Measurements from ENCODE around the gene EDIL3.
"Not testable (repeated sequence)": the region's sequence is repeated elsewhere in the genome, so short reads cannot be mapped to it uniquely, and the experiment has no call there.

Gene EDIL3

DNA sequence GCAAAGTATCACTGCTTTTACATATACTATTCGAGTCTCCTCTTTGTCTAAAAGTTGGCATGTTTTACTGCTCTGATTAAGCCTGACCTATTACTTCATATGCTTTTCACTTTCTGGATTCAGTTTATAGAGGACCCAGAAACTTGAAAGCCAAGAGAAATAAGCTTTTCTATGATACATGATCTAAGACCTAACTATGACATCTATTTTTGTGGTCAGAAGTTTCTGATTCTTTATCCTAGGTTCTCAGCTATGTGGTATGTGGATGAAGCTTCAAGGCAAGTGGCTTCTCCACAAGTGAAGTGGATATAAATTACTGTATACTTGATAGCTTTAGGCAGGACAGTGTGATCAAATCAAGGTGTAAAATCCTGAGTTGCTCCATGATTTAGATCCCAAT, 6.3 kb downstream of the EDIL3 start:
- DNase-seq (ENCODE audit: low spot score), result peak; percentile 27

DNA sequence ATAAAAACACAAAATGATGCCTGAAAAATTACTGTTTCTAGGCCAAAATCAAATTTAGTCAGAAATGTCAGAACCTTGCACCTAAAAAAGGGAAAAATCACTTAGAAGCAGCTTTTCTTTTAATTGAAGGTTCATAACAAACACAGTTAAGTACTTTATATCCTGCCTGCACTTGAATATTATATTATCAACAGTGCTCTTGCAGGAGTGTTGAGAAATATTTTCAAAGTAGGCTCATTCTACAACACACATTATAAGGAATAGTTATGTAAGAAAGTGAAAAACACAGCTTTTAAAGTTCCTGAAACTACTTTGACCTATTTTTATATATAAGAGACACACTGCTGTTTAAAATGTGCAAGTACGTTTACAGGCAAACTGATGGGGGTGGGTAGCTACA, 8.3 kb downstream of the EDIL3 start:
- DNase-seq (ENCODE audit: low spot score), result no peak

DNA sequence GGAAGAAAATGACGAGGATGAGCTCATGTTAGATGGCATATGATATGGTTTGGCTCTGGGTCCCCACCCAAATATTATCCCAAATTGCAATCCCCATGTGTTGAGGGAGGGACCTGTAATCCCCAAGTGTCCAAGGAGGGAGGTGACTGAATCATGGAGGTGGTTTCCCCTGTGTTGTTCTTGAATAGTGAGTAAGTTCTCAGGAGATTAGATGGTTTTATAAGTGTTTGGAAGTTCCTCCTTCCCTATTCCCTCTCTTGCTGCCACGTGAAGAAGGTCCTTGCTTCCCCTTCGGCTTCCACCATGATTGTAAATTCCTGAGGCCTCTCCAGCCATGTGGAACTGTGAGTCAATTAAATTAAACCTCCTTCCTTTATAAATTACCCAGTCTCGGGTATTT, 10.1 kb downstream of the EDIL3 start:
- no peak for DNase-seq (ENCODE audit: low spot score)

DNA sequence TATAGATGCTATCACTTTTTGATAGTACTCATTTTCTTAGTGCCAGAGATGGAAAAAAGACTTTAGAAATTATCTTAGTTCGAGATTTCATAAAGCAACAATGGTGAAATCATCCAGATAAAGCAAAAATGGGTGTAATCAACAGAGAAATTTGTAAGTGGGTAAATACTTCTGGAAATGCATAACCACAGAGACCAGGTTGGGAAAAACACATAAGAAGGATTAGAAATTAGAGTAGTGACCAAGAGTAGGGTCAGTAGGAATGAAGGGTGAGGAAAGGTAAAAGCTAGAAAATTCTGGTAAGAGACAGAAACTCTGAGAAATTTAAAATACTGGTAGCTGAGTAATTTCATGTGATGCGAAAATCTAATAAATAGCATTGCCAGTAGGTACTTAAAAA, 11.2 kb downstream of the EDIL3 start:
- no peak for DNase-seq (ENCODE audit: low spot score)

DNA sequence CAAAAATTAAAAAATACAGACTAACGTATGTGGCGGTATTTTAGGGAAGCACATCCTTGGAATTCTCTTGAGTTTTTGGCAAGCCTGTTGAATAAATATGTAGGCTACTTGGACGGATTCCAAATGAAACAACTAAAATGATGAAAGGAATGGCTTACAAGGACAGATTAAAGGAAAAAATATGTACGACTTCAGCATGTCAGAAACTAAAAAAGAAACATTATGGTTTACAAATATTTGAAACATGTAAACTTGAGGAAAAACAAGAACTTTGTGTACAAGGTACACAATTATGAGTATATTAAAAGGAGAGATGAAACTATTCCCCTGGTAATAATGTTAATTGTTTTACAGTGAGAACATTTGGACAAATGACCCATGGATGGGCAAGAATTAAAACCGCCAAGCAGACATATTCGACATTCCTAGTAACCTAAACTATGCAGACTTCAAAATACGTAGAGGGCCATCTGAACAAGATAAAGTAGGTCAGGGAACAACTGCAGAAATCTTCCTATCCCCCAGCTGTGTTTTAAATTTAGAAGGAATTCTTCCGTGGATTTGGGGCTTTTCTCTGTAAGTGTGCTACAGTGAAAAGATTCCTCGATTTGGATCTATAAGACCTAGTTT, 12.5 kb downstream of the EDIL3 start:
- DNase-seq (ENCODE audit: low spot score), result peak; percentile 9

DNA sequence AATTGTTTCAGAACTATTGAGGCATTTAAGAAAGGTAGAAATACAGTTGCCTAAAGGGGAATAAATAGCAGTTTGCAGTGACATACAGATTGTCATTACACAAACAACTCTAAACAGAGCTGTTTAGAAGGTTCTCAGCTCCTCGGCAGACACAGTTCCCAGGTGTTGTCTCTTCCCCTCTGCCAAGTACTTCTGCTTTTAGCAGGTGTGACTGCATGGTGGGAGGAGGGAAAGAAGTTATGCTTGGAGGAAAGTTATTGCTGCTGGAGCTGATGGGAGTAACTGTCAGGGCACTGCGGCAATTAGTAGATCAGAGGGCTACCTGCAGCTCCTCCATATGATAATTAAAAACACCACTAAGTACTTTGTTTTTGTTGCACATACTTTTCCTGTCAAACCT, 14.5 kb downstream of the EDIL3 start:
- DNase-seq (ENCODE audit: low spot score), result no peak

DNA sequence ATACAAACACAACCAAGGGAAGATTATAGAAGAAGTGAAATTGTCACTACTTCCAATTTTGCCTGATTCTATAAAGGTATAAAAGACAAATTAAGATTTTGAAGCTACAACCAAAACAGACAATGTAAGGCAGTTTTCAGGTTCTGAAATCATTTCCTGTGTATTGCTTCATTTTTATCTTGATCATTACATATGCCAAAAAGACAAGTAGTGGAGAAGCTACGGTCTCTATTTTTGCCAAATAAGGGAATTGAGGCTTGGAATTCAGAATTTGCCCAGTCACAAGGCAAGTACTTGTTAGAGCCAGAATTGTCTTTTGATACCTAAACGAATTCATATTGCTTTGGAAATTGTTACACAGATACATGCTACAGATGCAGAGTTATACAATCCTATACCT, 20.6 kb downstream of the EDIL3 start:
- no peak for DNase-seq (ENCODE audit: low spot score)

DNA sequence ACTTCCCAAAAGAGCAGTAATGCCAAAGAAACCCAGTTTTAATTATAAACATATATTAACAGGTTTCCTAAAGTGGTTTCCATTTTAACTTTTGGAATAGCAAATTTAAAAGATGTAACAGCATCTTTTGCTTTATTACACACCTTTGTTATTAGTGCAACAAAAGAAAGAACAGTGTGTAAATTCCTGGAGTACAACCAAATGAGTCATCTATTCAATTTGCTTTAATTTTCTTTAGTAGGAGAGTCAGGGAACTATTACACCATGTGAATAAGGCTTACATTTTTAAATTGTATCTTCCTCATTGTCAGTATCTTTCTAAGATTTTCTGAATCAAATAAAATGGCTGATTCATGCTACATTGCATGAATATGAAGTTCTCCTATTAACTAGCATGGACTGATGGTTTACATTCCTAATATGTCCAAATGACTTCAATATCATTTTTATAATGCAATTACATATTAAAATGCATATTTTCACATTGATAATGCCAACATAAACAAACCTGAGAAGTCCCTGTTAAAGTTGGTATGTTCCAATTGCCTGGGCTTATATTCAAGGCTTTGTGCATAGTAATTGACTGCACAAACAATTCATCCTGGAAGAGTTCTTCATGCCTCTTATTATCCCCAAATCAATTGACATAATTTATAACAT, 22.5 kb downstream of the EDIL3 start:
- no peak for DNase-seq (ENCODE audit: low spot score)

DNA sequence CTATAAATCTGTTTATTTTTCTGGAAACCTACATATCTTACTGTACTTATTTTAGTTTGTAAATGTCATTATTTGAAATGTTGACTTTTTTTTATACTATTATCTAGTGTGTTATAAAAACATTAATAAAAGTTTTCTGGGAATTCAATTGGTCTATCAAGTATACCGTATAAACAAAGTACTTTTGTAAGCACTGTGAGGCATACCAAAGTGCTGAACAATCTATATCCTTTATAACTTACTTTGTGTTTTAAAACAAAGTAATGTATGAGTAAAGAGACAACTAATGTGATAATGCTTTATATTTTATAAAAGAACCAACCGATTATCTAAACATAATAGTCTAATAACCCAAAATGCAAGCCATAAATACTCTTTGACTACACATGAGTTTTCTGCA, 23.1 kb downstream of the EDIL3 start:
- DNase-seq (ENCODE audit: low spot score), result no peak

DNA sequence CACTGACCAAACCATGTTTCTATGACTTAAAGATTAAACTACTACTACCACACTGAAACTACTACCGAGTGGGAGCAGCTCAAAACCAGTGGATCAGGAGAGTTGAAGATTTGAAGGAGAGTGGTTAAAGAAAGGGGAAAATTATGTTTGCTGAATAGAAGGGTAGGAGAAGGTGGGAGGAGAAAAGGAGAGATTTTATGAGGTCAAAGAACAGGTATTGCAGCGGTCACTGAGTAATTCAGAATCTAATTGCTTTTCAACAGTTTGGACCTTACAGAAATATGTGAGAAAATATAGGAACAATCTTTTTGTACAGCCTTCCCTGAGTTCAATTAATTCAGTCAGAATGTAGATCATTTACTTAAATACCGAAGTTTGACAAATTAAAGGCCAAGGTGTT, 24.6 kb downstream of the EDIL3 start:
- DNase-seq (ENCODE audit: low spot score), result no peak

DNA sequence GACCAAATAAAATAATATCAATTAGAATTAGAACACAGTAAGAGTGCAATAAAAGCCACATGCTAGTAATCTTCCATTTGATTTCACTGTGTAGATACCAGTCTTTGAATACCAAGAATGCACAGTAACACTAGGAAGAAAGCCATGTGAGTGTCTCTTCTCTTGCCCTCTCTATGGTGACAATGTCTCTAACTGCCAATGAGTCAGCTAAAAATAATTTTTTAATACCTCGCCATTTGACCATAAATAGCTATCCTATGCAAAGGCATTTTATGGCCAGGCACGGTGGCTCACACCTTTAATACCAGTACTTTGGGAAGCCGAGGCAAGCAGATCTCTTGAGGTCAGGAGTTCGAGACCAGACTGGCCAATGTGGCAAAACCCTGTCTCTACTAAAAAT, 30.6 kb downstream of the EDIL3 start:
- no peak for DNase-seq (ENCODE audit: low spot score)

DNA sequence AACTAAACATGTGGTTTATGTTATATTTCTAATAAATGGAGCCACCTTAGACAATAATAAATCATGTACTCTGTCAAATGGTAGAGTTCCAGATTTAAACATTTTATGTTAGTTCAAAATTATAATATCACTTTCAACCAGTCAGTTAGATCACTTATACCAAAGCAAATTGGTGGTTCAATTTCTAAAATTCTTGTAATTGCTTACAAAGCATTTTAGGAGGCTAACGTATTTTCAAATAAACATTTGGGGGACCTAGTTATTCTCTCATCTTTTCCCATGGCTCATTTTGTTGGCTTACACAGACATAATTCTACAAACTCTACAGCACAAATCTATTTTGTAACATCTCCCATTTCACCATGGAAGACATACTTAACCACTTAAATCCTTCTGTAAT, 39.9 kb downstream of the EDIL3 start:
- no peak for DNase-seq (ENCODE audit: low spot score)

DNA sequence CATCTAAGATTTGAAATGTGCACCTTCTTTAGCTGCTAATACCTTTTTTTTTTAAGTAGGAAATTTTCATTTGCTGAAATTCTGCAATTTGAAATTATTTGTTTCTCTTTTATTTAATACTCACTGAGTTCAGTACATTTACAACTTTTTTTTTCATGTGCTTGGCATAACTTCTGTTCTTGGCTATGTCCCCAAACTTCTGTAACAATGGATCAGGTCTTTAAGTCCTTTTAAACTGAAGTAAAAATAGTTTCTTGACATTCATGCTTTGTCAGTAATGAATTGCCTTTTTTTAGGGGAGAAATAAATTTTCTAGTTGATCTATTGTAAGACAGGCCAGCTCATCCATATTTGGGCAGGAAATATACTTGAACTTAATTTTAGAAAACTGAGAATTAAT, 41.5 kb downstream of the EDIL3 start:
- DNase-seq (ENCODE audit: low spot score), result no peak

DNA sequence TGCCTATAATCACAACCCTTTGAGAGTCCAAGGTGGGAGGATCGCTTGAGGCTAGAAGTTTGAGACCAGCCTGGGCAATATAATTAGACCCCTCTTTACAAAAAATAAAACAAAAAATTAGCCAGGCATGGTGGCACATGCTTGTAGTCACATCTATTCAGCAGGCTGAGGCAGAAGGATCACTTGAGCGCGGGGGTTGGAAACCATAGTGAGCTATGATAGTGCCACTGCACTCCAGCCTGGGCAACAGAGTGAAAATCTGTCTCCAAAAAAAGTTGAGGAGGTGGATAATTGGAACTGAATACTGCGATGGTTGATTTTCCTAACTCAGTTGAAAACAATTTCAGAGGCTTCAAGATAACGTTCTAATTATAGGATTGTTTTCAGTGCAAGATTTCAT, 52.6 kb downstream of the EDIL3 start:
- DNase-seq (ENCODE audit: low spot score), result no peak

DNA sequence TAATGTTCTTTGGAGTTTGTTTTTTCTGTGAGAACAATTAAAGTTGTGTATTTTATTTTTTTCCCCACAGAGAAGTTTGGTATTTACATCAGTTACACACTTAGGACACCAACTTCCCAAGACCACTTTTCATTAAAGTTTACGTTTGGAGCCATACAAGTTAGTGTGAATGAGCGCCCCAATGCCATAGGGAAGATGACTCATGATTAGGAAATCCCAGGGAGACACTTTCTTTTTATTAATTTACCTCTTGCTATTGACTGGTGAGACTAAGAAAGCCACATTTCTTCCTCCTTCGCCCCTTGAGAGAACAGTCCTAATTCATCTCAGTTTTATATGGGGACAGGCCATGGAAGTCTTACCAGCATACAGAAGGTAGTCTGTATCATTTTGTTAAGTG, 57.1 kb downstream of the EDIL3 start:
- DNase-seq (ENCODE audit: low spot score), result no peak

DNA sequence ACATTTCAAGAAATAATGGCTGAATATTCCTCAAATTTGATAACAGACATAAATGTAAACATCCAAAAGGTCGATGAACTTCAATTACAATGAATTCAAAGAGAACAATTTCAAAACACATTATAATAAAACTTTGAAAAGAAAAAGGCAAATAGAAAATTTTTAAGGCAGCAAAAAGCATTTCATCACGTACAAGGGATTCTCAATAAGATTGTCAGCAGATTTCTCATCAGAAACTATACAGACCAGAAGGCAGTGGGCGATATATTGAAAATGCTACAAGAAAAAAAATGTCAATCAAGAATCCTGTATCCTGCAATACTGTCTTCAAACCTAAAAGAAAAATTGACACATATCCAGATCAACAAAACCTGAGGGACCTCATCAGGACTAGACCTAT, 62.0 kb downstream of the EDIL3 start:
- no peak for DNase-seq (ENCODE audit: low spot score)

DNA sequence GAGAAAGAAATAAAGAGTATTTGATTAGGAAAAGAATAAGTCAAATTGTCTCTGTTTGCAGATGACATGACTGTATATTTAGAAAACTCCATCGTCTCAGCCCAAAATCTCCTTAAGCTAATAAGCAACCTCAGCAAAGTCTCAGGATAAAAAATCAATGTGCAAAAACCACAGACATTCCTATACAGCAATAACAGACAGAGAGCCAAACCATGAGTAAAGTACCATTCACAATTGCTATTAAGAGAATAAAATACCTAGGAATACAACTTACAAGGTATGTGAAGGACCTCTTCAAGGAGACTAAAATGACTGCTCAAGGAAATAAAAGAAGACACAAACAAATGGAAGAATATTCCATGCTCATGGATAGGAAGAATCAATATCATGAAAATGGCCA, 66.9 kb downstream of the EDIL3 start:
- not testable (repeated sequence) for DNase-seq (ENCODE audit: low spot score)

DNA sequence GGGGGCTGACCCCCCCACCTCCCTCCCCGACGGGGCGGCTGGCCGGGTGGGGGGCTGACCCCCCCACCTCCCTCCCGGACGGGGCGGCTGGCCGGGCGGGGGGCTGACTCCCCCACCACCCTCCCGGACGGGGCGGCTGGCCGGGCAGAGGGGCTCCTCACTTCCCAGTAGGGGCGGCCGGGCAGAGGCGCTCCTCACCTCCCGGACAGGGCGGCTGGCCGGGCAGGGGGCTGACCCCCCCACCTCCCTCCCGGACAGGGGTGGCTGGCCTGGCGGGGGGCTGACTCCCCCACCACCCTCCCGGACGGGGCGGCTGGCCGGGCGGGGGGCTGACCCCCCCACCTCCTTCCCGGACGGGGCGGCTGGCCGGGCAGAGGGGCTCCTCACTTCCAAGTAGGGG, 72.4 kb downstream of the EDIL3 start:
- DNase-seq (ENCODE audit: low spot score), result not testable (repeated sequence)

DNA sequence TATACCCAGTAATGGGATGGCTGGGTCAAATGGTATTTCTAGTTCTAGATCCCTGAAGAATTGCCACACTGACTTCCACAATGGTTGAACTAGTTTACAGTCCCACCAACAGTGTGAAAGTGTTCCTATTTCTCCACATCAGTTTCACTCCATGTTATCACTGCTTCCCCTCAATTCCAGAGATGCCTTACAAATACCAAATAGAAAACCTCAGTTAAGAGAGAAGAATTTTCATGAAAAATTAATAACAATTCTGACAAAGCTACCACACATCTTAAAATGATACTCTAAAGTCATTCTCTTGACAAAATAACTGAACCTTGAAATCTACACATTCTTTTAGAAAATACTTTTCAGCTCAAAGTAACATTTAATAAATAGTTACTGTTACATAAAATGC, 74.8 kb downstream of the EDIL3 start:
- not testable (repeated sequence) for DNase-seq (ENCODE audit: low spot score)

DNA sequence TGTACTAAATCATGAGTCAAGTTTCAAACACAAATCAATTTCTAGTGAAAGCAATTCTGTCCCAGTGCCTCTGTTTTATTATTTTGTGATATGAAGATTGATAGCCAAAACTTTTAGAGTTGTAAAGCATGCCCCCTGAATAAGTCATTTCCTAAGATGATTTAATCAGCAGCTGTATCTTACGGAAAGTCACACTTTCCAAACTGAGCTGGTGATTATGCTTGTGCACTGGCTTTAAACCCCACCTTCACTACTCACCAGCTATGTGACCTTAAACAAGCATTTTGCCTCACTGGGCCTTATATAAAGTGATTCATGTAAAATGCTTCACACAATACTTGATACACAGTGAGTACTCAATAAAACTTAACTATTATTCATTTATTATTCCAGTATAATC, 78.1 kb downstream of the EDIL3 start:
- DNase-seq (ENCODE audit: low spot score), result no peak

DNA sequence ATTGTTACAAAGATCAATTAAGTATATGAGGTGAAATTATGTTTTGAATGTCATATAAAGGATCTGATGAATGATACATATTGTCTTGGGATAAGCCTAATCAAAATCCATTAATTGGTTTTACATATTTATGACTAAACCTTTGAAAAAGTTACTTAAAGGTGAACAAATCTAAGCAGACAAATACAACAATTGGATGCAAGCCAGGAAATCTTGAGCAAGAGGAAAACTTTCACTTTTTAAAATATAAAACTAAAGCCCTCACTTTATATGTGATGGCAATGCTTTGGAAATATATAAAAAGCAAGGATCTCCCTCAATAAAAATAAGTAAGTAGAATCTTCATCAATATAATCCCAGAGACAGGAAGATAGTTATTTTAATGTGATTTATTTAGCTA, 80.1 kb downstream of the EDIL3 start:
- DNase-seq (ENCODE audit: low spot score), result no peak

DNA sequence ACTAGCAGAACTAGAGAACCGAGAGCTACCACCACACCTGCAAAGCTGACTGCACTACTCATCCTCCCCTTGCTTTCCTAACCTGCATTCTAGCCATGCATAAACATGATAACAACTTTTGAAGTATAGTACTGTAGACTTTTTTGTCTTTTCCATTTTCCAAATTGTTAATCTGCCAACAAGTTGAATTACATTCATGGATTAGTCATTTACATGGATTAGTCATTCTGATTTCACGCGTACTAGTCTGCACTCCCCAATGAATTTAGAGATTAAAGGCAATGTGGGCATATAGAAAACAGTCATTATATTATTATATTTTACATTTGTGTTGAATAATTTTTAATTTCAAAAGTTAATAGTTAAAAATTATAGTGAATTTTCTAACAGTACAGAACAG, 81.4 kb downstream of the EDIL3 start:
- peak; percentile 13 for DNase-seq (ENCODE audit: low spot score)

DNA sequence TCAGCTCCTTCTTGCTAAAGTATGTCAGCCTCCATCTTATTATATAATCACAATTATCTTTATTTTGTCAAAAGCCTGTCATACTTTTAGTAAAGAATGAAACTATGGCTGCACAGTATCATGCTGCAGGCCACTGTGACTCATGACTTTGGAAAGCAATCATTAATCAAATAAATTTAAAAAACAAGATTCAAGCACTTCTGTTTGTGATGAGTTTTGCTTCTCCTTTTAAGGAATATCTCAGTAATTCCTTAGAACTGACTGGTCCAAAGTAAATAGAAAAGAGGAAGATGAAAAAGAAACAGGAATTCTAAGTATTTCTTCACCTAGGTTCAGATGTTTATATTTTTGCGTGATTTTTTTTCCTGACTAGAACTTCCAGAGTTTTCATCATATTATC, 83.1 kb downstream of the EDIL3 start:
- DNase-seq (ENCODE audit: low spot score), result peak; percentile 40

DNA sequence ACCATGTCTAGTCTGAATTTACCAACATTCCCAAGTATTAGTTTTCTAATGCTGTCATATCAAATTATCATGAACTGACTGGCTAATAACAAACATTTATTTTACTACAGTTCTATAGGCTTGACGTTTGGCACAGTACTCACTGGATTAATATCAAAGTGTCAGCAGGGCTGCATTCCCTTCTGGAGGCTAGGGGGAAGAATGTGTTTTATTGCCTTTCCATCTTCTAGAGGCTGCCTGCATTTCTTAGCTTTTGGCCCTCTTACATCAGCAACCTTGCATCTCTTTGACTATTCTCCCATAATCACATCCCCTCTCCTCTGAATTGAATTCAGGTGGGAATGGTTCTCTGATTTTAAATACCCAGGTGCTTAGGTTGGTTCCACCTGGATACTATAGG, 84.7 kb downstream of the EDIL3 start:
- DNase-seq (ENCODE audit: low spot score), result no peak

Measured in GM03348 (cell line).